H9 (cell line): ENCODE data around the gene CCDC192. TPM values are rescaled to one million over a fixed set of nuclear protein-coding genes. Genes with fewer than 3 reads are reported as not detected.

ENCODE experiments used
- DNase-seq: peaks from one replicate; pipeline ENCODE4 v3.0.0-alpha.2; 2017
- H2AFZ ChIP-seq: one replicate; pipeline ENCODE4 v1.6.1; 2013; ENCODE audit warnings: mild to moderate bottlenecking, low read length, control low read depth, moderate library complexity
- H2AK5ac ChIP-seq: 2 replicates; pipeline ENCODE4 v1.6.1; 2013; ENCODE audit warnings: low read length, control low read depth, mixed read lengths; ENCODE audit not compliant: insufficient read length
- H2BK120ac ChIP-seq: one replicate; pipeline ENCODE4 v1.6.1; 2013; ENCODE audit warnings: low read depth, mild to moderate bottlenecking, low read length, control low read depth, inconsistent platforms; ENCODE audit not compliant: poor library complexity, severe bottlenecking
- H2BK12ac ChIP-seq: 2 replicates; pipeline ENCODE4 v1.6.1; 2013; ENCODE audit warnings: low read length, control low read depth, mixed read lengths, low read depth; ENCODE audit not compliant: insufficient read length
- H2BK15ac ChIP-seq: 2 replicates; pipeline ENCODE4 v1.6.1; 2013; ENCODE audit warnings: low read depth, low read length, control low read depth
- H2BK20ac ChIP-seq: one replicate; pipeline ENCODE4 v1.6.1; 2013; ENCODE audit warnings: low read depth, mild to moderate bottlenecking, low read length, control low read depth, inconsistent platforms; ENCODE audit not compliant: poor library complexity, severe bottlenecking
- H2BK5ac ChIP-seq: 2 replicates; pipeline ENCODE4 v1.6.1; 2013; ENCODE audit warnings: low read length, control low read depth, mixed read lengths; ENCODE audit not compliant: insufficient read length
- H3K14ac ChIP-seq: 2 replicates; pipeline ENCODE4 v1.6.1; 2013; ENCODE audit warnings: low read length, control low read depth; ENCODE audit not compliant: insufficient read depth
- H3K18ac ChIP-seq: 2 replicates; pipeline ENCODE4 v1.6.1; 2013; ENCODE audit warnings: low read depth, mild to moderate bottlenecking, mixed read lengths, low read length, control low read depth; ENCODE audit not compliant: insufficient read length
- H3K23ac ChIP-seq: 2 replicates; pipeline ENCODE4 v1.6.1; 2013; ENCODE audit warnings: low read length, control low read depth, mixed read lengths, low read depth; ENCODE audit not compliant: insufficient read length
- H3K23me2 ChIP-seq: 2 replicates; pipeline ENCODE4 v1.6.1; 2013; ENCODE audit warnings: low read depth, mild to moderate bottlenecking, mixed read lengths, low read length, control low read depth; ENCODE audit not compliant: insufficient read length, poor library complexity, severe bottlenecking
- H3K27ac ChIP-seq: 2 replicates; pipeline ENCODE4 v1.5.1; 2013; ENCODE audit warnings: low read length, control low read depth, mixed read lengths, low read depth; ENCODE audit not compliant: insufficient read length
- H3K27me3 ChIP-seq: 2 replicates; pipeline ENCODE4 v1.6.1; 2013; ENCODE audit warnings: low read length, control low read depth, inconsistent platforms; ENCODE audit not compliant: insufficient read depth
- H3K4ac ChIP-seq: 2 replicates; pipeline ENCODE4 v1.6.1; 2013; ENCODE audit warnings: low read depth, mild to moderate bottlenecking, control low read depth, inconsistent platforms, low read length, moderate library complexity
- H3K4me1 ChIP-seq: 2 replicates; pipeline ENCODE4 v1.6.1; 2013; ENCODE audit warnings: low read length, control low read depth, inconsistent platforms; ENCODE audit not compliant: insufficient read depth
- H3K4me2 ChIP-seq: 2 replicates; pipeline ENCODE4 v1.6.1; 2013; ENCODE audit warnings: low read length, control low read depth, mixed read lengths; ENCODE audit not compliant: insufficient read length, insufficient read depth
- H3K56ac ChIP-seq: 2 replicates; pipeline ENCODE4 v1.6.1; 2013; ENCODE audit warnings: low read depth, mild to moderate bottlenecking, mixed read lengths, low read length, control low read depth; ENCODE audit not compliant: insufficient read length
- H3K79me1 ChIP-seq: 2 replicates; pipeline ENCODE4 v1.6.1; 2013; ENCODE audit warnings: low read depth, mild to moderate bottlenecking, moderate library complexity, low read length, control low read depth, inconsistent platforms; ENCODE audit not compliant: insufficient read depth, poor library complexity, severe bottlenecking
- H3K79me2 ChIP-seq: 2 replicates; pipeline ENCODE4 v1.6.1; 2013; ENCODE audit warnings: low read length, control low read depth, inconsistent platforms; ENCODE audit not compliant: insufficient read depth
- H3K9ac ChIP-seq: 2 replicates; pipeline ENCODE4 v1.6.1; 2013; ENCODE audit warnings: low read length, control low read depth, mixed read lengths; ENCODE audit not compliant: insufficient read length; ENCODE audit errors: extremely low read depth
- H3K9me3 ChIP-seq: one replicate; pipeline ENCODE4 v1.6.1; 2013; ENCODE audit warnings: low read depth, low read length, inconsistent platforms; ENCODE audit not compliant: control insufficient read depth
- H3T11ph ChIP-seq: one replicate; pipeline ENCODE4 v1.6.1; 2013; ENCODE audit warnings: mild to moderate bottlenecking, low read length, control low read depth, inconsistent platforms
- H4K20me1 ChIP-seq: one replicate; pipeline ENCODE4 v1.6.1; 2013; ENCODE audit not compliant: control insufficient read depth, insufficient read length, insufficient read depth
- H4K5ac ChIP-seq: 2 replicates; pipeline ENCODE4 v1.6.1; 2013; ENCODE audit warnings: low read depth, mild to moderate bottlenecking, mixed read lengths, low read length, control low read depth; ENCODE audit not compliant: insufficient read length
- H4K8ac ChIP-seq: replicated peaks from 2 replicates; pipeline ENCODE4 v1.6.1; 2013; ENCODE audit warnings: low read length, control low read depth, mixed read lengths, low read depth; ENCODE audit not compliant: insufficient read length
- H4K91ac ChIP-seq: 2 replicates; pipeline ENCODE4 v1.6.1; 2013; ENCODE audit warnings: low read depth, mild to moderate bottlenecking, moderate library complexity, mixed read lengths, low read length, control low read depth; ENCODE audit not compliant: insufficient read length
- H3K27ac Mint-ChIP-seq, 3 experiments: 2 replicates in 2 of 3; 3 replicates in 1 of 3; pipeline ENCODE4 v1.8.0; 2020 to 2021; ENCODE audit warnings: mixed read lengths in 3 of 3, mild to moderate bottlenecking in 1 of 3, moderate library complexity in 1 of 3
- H3K27me3 Mint-ChIP-seq: 2 replicates; pipeline ENCODE4 v1.8.0; 2021; ENCODE audit warnings: low read depth, mild to moderate bottlenecking, moderate library complexity, mixed read lengths
- H3K36me3 Mint-ChIP-seq, 3 experiments: 2 replicates in 2 of 3; 3 replicates in 1 of 3; pipeline ENCODE4 v1.8.0; 2020 to 2021; ENCODE audit warnings: low read depth in 3 of 3, mixed read lengths in 3 of 3; ENCODE audit not compliant: insufficient read depth in 1 of 3
- H3K4me1 Mint-ChIP-seq, 2 experiments: 2 replicates each; pipeline ENCODE4 v1.8.0; 2020; ENCODE audit warnings: mixed read lengths in 2 of 2
- H3K4me3 Mint-ChIP-seq, 2 experiments: 2 replicates in 1 of 2; 3 replicates in 1 of 2; pipeline ENCODE4 v1.8.0; 2020 to 2021; ENCODE audit warnings: mild to moderate bottlenecking in 2 of 2, mixed read lengths in 2 of 2, moderate library complexity in 1 of 2
- H3K9me3 Mint-ChIP-seq, 2 experiments: 2 replicates in 1 of 2; 3 replicates in 1 of 2; pipeline ENCODE4 v1.8.0; 2020; ENCODE audit warnings: mild to moderate bottlenecking in 2 of 2, mixed read lengths in 2 of 2, moderate library complexity in 1 of 2
- CTCF ChIP-seq: fragments of 200-600 bp; sonication (generic); conservative IDR thresholded peaks from 3 replicates; pipeline ENCODE4 v1.8.0; 2021; ENCODE audit warnings: antibody characterized with exemption, mild to moderate bottlenecking
- WGBS: extraction: QIAGEN DNeasy Blood & Tissue Kit; methylation state at CpG from one replicate; pipeline ENCODE4 v1.1.7; 2013; ENCODE audit warnings: missing lambda C conversion rate, low lambda C conversion rate, mixed read lengths; ENCODE audit not compliant: insufficient read length; ENCODE audit errors: extremely low coverage; 5-methylcytosine and 5-hydroxymethylcytosine counted together
- total RNA-seq: library from RNA; stranded (reverse); gene quantifications from 2 replicates; pipeline ENCODE4 v1.2.1, GENCODE V29; 2021

The CCDC192 gene
- total RNA-seq, 1 experiment from 2014 or later = not detected

- H3K18ac ChIP-seq = no peak overlapping the region
- no peak overlapping the region for H3K23ac ChIP-seq
- no peak overlapping the region for H2BK12ac ChIP-seq
- H3K79me2 ChIP-seq = no peaks in the 10 kb centered on the region
- peaks cover 22% of the 10 kb centered on the region for H3K27me3 Mint-ChIP-seq
- no CpG with 5 or more reads among the region's 1 CpG for WGBS
- H2BK20ac ChIP-seq = no peak overlapping the region
- H2BK5ac ChIP-seq = no peak overlapping the region
- H3K4me2 ChIP-seq = no peak overlapping the region
- H3T11ph ChIP-seq = no peak overlapping the region
- no peak overlapping the region for H3K56ac ChIP-seq
- peaks cover 0 to 6% of the 10 kb centered on the region in 2 experiments; a peak in 1 of 4 replicates for H3K4me1 Mint-ChIP-seq
- no peak overlapping the region for H3K4ac ChIP-seq
- no peaks in the 10 kb centered on the region for H3K27me3 ChIP-seq
- no peak overlapping the region for H2AK5ac ChIP-seq
- no peaks in the 10 kb centered on the region; a peak in 1 of 5 replicates for H3K9me3 Mint-ChIP-seq
- H3K23me2 ChIP-seq = no peaks in the 10 kb centered on the region
- no peak overlapping the region for H3K4me3 Mint-ChIP-seq
- no peak overlapping the region for H3K14ac ChIP-seq
- DNase-seq = no peak
- no peaks in the 10 kb centered on the region for H3K9me3 ChIP-seq
- H4K8ac ChIP-seq = no peak overlapping the region
- H2AFZ ChIP-seq = no peak overlapping the region
- H2BK120ac ChIP-seq = no peak overlapping the region
- no peak overlapping the region for H4K91ac ChIP-seq
- H2BK15ac ChIP-seq = no peak overlapping the region
- no peaks in the 10 kb centered on the region for H4K20me1 ChIP-seq
- no peaks in the 10 kb centered on the region for H3K36me3 Mint-ChIP-seq
- H3K9ac ChIP-seq = no peak overlapping the region
- no peak for TF ChIP-seq CTCF
- H3K4me1 ChIP-seq = no peaks in the 10 kb centered on the region
- H3K27ac Mint-ChIP-seq = no peak overlapping the region
- no peak overlapping the region for H4K5ac ChIP-seq
- H3K79me1 ChIP-seq = no peaks in the 10 kb centered on the region
- no peak overlapping the region for H3K27ac ChIP-seq
These were observed 221.4 kb downstream of the CCDC192 start for GRCh38 chr5:127924606-127925005.
